B cell (primary cell): Measurements from ENCODE around the gene SLC39A1.

ENCODE experiments used
- EZH2 ChIP-seq: IDR thresholded peaks from 2 replicates; pipeline ENCODE4 v1.6.1; 2012; ENCODE audit warnings: borderline replicate concordance, low read depth, mild to moderate bottlenecking, moderate library complexity, low read length; ENCODE audit not compliant: insufficient read depth, poor library complexity, severe bottlenecking
- TF ChIP-seq, protein P1 (sequence below): fragments of 200-600 bp; IDR thresholded peaks from one replicate; pipeline ENCODE4 v1.8.0; 2022; ENCODE audit warnings: antibody characterized with exemption, mild to moderate bottlenecking

DNA sequence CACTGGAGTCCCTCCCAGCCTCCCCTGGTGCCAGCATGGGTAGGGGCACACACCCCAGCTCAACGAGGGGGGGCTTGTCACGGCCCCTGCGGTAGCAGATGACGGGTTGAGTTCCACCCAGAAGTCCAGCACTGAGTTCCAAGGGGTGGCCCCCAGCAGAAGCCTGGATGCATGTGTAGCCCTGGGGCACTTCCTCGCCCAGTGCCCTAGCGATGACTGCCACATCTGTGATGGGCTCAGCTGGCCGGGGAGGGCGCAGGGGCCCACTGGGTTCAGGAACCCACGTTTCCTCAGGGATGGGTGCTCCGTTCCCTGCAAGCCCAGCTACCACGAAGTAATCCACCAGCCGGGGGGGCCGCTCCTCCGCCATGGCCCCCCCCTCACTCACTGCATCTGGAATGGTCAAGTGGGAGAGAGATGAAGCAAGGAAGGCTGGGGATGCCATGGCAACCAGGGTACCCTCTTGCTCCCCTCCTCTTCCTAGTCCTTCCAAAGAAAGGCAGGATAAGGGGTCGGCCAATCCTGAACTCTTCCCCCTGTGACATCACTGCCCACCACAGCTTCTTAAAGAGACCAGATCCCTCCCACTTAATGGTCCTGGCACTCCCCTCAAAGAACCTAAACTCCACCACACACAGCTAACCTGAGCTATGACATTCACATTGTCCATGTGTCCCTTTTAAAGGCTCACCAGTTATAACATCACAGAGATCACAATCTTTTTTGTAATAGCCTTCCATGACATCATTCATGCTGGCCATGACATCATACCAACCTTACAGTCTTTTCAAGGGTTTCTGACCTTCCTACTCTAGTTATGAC lies 19.1 kb downstream of the SLC39A1 start:
- TF ChIP-seq, protein P1, sequence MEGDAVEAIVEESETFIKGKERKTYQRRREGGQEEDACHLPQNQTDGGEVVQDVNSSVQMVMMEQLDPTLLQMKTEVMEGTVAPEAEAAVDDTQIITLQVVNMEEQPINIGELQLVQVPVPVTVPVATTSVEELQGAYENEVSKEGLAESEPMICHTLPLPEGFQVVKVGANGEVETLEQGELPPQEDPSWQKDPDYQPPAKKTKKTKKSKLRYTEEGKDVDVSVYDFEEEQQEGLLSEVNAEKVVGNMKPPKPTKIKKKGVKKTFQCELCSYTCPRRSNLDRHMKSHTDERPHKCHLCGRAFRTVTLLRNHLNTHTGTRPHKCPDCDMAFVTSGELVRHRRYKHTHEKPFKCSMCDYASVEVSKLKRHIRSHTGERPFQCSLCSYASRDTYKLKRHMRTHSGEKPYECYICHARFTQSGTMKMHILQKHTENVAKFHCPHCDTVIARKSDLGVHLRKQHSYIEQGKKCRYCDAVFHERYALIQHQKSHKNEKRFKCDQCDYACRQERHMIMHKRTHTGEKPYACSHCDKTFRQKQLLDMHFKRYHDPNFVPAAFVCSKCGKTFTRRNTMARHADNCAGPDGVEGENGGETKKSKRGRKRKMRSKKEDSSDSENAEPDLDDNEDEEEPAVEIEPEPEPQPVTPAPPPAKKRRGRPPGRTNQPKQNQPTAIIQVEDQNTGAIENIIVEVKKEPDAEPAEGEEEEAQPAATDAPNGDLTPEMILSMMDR: no peak
- TF ChIP-seq EZH2: no peak
